Neural cell (in vitro differentiated cells): Measurements from ENCODE around the gene WSB1. TPM values are rescaled to one million over a fixed set of nuclear protein-coding genes. Genes with fewer than 3 reads are reported as not detected.

ENCODE experiments used
- H2AFZ ChIP-seq: fragments of 200-600, 300-800 bp; sonication (generic), shearing (Covaris generic); 2 replicates; pipeline ENCODE4 v1.6.0; 2014; ENCODE audit warnings: low read depth, mild to moderate bottlenecking, antibody characterized with exemption, low read length, moderate library complexity
- H3F3A ChIP-seq: fragments of 200-600 bp; shearing (Covaris generic); 2 replicates; pipeline ENCODE4 v1.6.1; 2016; ENCODE audit warnings: mild to moderate bottlenecking, moderate library complexity, mixed read lengths, antibody characterized with exemption, low read length; ENCODE audit not compliant: insufficient read depth, poor library complexity, severe bottlenecking
- H3K27ac ChIP-seq: fragments of 200-600, 300-800 bp; sonication (generic), shearing (Covaris generic); 2 replicates; pipeline ENCODE4 v1.5.1; 2014; ENCODE audit warnings: mild to moderate bottlenecking, low read length, moderate library complexity
- H3K27me3 ChIP-seq: fragments of 300-800, 200-600 bp; sonication (generic), shearing (Covaris generic); 2 replicates; pipeline ENCODE4 v1.6.0; 2014; ENCODE audit warnings: mild to moderate bottlenecking, low read depth, low read length, moderate library complexity; ENCODE audit not compliant: insufficient read depth
- H3K36me3 ChIP-seq: fragments of 300-800, 200-600 bp; sonication (generic), shearing (Covaris generic); 2 replicates; pipeline ENCODE4 v1.5.1; 2014; ENCODE audit warnings: mild to moderate bottlenecking, antibody characterized with exemption, low read length, moderate library complexity; ENCODE audit not compliant: insufficient read depth
- H3K4me2 ChIP-seq: fragments of 300-800, 200-600 bp; sonication (generic), shearing (Covaris generic); 2 replicates; pipeline ENCODE4 v1.6.0; 2014; ENCODE audit warnings: mild to moderate bottlenecking, low read length
- H3K4me3 ChIP-seq: fragments of 300-800, 200-600 bp; sonication (generic), shearing (Covaris generic); 2 replicates; pipeline ENCODE4 v1.5.1; 2014; ENCODE audit warnings: mild to moderate bottlenecking, low read length, moderate library complexity
- H3K79me2 ChIP-seq: fragments of 200-600 bp; shearing (Covaris generic); replicated peaks from 2 replicates; pipeline ENCODE4 v1.6.0; 2014; ENCODE audit warnings: mild to moderate bottlenecking, low read length, moderate library complexity; ENCODE audit not compliant: insufficient read depth
- H3K9ac ChIP-seq: fragments of 300-800, 200-600 bp; sonication (generic), shearing (Covaris generic); 2 replicates; pipeline ENCODE4 v1.6.1; 2016; ENCODE audit warnings: mild to moderate bottlenecking, low read length, mixed read lengths
- H3K9me2 ChIP-seq: fragments of 200-600 bp; shearing (Covaris generic); 2 replicates; pipeline ENCODE4 v1.6.1; 2016; ENCODE audit warnings: mild to moderate bottlenecking, low read length, mixed read lengths; ENCODE audit not compliant: insufficient read depth
- H3K9me3 ChIP-seq: fragments of 200-600, 300-800 bp; sonication (generic), shearing (Covaris generic); 2 replicates; pipeline ENCODE4 v1.6.1; 2016; ENCODE audit warnings: mild to moderate bottlenecking, mixed run types, low read length, moderate library complexity, mixed read lengths
- H4K20me1 ChIP-seq: fragments of 200-600 bp; shearing (Covaris generic); 2 replicates; pipeline ENCODE4 v1.6.1; 2016; ENCODE audit warnings: mild to moderate bottlenecking, mixed run types; ENCODE audit not compliant: insufficient read depth
- EP300 ChIP-seq: fragments of 450-650 bp; conservative IDR thresholded peaks from 2 replicates; pipeline ENCODE4 v1.6.1; 2014; ENCODE audit warnings: antibody characterized with exemption, mild to moderate bottlenecking, moderate library complexity; ENCODE audit not compliant: poor library complexity, severe bottlenecking
- EZH2 ChIP-seq: fragments of 200-600, 300-800 bp; shearing (Covaris generic), sonication (generic); IDR thresholded peaks from 2 replicates; pipeline ENCODE4 v1.6.1; 2014; ENCODE audit warnings: antibody characterized with exemption, low read length, borderline replicate concordance, mild to moderate bottlenecking; ENCODE audit not compliant: insufficient read depth, poor library complexity, severe bottlenecking
- MXI1 ChIP-seq: fragments of 450-650 bp; conservative IDR thresholded peaks from 2 replicates; pipeline ENCODE4 v1.6.1; 2014; ENCODE audit warnings: antibody characterized with exemption, mild to moderate bottlenecking; ENCODE audit not compliant: poor library complexity, severe bottlenecking
- POLR2AphosphoS5 ChIP-seq: IDR thresholded peaks from 2 replicates; pipeline ENCODE4 v1.6.1; 2012
- RAD21 ChIP-seq: fragments of 450-650 bp; conservative IDR thresholded peaks from 2 replicates; pipeline ENCODE4 v1.6.1; 2014; ENCODE audit warnings: antibody characterized with exemption, mild to moderate bottlenecking, moderate library complexity
- SMC3 ChIP-seq: fragments of 450-650 bp; conservative IDR thresholded peaks from 2 replicates; pipeline ENCODE4 v1.6.1; 2014; ENCODE audit warnings: antibody characterized with exemption, mild to moderate bottlenecking, moderate library complexity; ENCODE audit not compliant: poor library complexity
- TAF1 ChIP-seq: IDR thresholded peaks from 2 replicates; pipeline ENCODE4 v1.6.1; 2012; ENCODE audit warnings: low read depth
- polyA plus RNA-seq: library from polyadenylated mRNA; depleted of rRNA; stranded (reverse); fragments of >200 nt; gene quantifications from 2 replicates; pipeline ENCODE4 v1.2.3, GENCODE V29; 2014
- small RNA-seq, 3 experiments: library from RNA; depleted of rRNA; stranded (forward); fragments of <200 nt; gene quantifications; one replicate each; pipeline ENCODE3, GENCODE V24; 2012
- TF ChIP-seq, protein P1 (sequence below): IDR thresholded peaks from 2 replicates; pipeline ENCODE4 v1.6.1; 2012; ENCODE audit warnings: borderline replicate concordance
- TF ChIP-seq, protein P2 (sequence below): fragments of 450-650 bp; IDR thresholded peaks from 2 replicates; pipeline ENCODE4 v1.5.1; 2014; ENCODE audit warnings: antibody characterized with exemption, mild to moderate bottlenecking, moderate library complexity; ENCODE audit not compliant: poor library complexity, severe bottlenecking

Gene WSB1
- polyA plus RNA-seq, 1 donor from 2014 or later: 1,828 TPM

DNA sequence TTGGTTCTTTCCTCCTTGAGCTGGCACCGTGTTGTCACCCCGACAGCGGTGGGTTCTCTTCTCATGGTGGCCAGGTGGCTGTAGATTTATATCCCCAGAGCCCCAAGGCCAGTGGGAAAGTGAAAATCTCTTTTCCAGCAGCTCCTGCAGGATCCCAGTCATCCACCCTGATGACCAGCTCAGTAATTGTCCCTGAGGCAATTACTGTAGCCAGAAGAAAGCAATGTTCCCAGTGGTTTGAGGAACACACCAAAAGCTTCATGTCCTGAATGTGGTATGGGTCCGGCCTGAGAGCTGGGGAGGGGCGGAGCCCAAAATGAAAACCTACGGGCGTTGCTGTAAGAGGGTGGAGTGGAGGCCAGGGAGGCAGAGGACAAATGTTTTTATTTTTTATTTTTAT lies 69.0 kb downstream of the WSB1 start:
- no peaks in the 10 kb centered on the region for H3K27me3 ChIP-seq
- no peaks in the 10 kb centered on the region for H4K20me1 ChIP-seq
- H3F3A ChIP-seq: no peaks in the 10 kb centered on the region
- H3K79me2 ChIP-seq: no peaks in the 10 kb centered on the region
- no peaks in the 10 kb centered on the region for H3K9me2 ChIP-seq
- H3K9me3 ChIP-seq: no peaks in the 10 kb centered on the region
- no peak overlapping the region for H2AFZ ChIP-seq
- TF ChIP-seq, protein P1, sequence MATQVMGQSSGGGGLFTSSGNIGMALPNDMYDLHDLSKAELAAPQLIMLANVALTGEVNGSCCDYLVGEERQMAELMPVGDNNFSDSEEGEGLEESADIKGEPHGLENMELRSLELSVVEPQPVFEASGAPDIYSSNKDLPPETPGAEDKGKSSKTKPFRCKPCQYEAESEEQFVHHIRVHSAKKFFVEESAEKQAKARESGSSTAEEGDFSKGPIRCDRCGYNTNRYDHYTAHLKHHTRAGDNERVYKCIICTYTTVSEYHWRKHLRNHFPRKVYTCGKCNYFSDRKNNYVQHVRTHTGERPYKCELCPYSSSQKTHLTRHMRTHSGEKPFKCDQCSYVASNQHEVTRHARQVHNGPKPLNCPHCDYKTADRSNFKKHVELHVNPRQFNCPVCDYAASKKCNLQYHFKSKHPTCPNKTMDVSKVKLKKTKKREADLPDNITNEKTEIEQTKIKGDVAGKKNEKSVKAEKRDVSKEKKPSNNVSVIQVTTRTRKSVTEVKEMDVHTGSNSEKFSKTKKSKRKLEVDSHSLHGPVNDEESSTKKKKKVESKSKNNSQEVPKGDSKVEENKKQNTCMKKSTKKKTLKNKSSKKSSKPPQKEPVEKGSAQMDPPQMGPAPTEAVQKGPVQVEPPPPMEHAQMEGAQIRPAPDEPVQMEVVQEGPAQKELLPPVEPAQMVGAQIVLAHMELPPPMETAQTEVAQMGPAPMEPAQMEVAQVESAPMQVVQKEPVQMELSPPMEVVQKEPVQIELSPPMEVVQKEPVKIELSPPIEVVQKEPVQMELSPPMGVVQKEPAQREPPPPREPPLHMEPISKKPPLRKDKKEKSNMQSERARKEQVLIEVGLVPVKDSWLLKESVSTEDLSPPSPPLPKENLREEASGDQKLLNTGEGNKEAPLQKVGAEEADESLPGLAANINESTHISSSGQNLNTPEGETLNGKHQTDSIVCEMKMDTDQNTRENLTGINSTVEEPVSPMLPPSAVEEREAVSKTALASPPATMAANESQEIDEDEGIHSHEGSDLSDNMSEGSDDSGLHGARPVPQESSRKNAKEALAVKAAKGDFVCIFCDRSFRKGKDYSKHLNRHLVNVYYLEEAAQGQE: no peak
- TF ChIP-seq SMC3 (no peak), MXI1 (no peak), TAF1 (no peak), POLR2AphosphoS5 (no peak)
- H3K4me3 ChIP-seq: no peak overlapping the region
- no peak overlapping the region for H3K4me2 ChIP-seq
- no peak overlapping the region for H3K9ac ChIP-seq
- no peaks in the 10 kb centered on the region for H3K36me3 ChIP-seq
- H3K27ac ChIP-seq: no peak overlapping the region

DNA sequence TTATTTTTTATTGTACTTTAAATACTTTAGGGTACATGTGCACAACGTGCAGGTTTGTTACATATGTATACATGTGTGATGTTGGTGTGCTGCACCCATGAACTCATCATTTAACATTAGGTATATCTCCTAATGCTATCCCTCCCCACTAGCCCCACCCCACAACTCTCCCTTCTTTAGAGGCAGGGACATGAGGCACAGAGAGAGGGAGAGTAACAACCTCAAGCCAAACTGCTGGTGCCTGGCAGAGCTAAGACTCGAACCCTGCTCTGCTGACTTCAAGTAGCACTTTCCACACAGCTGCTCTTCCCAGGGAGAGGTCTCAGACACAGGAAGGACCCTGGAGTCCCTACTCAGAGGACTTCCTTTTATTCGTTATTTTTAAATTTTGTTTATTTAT lies 69.4 kb downstream of the WSB1 start:
- TF ChIP-seq, protein P2, sequence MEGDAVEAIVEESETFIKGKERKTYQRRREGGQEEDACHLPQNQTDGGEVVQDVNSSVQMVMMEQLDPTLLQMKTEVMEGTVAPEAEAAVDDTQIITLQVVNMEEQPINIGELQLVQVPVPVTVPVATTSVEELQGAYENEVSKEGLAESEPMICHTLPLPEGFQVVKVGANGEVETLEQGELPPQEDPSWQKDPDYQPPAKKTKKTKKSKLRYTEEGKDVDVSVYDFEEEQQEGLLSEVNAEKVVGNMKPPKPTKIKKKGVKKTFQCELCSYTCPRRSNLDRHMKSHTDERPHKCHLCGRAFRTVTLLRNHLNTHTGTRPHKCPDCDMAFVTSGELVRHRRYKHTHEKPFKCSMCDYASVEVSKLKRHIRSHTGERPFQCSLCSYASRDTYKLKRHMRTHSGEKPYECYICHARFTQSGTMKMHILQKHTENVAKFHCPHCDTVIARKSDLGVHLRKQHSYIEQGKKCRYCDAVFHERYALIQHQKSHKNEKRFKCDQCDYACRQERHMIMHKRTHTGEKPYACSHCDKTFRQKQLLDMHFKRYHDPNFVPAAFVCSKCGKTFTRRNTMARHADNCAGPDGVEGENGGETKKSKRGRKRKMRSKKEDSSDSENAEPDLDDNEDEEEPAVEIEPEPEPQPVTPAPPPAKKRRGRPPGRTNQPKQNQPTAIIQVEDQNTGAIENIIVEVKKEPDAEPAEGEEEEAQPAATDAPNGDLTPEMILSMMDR: no peak
- TF ChIP-seq EP300 (no peak), RAD21 (no peak), MXI1 (no peak), SMC3 (no peak), POLR2AphosphoS5 (no peak), TAF1 (no peak), EZH2 (no peak)
- TF ChIP-seq, protein P1: no peak
- Histone ChIP-seq H3K9me3 (no peaks in the 10 kb centered on the region), H3K36me3 (no peaks in the 10 kb centered on the region), H3K9ac (no peak overlapping the region), H3K4me3 (no peak overlapping the region), H3K79me2 (no peaks in the 10 kb centered on the region), H3F3A (no peaks in the 10 kb centered on the region), H3K27me3 (no peaks in the 10 kb centered on the region), H3K4me2 (no peak overlapping the region), H2AFZ (no peak overlapping the region), H3K9me2 (no peaks in the 10 kb centered on the region), H4K20me1 (no peaks in the 10 kb centered on the region), H3K27ac (no peak overlapping the region)

Small RNA genes lying within 50 kb of the gene (small RNA-seq; reads per million reads assigned to genes)
- 0 to 0.42 (median 0) reads per million in 3 experiments for gene MIR4522

Other genes starting within 250 kb of the WSB1 start
- gene KSR1, start 162.3 kb downstream of the WSB1 start, polyA plus RNA-seq: 9.2 and 13.7 TPM in 2 replicates